AG08396 (cell line): Measurements from ENCODE around the gene SSR4.
"Not testable (repeated sequence)": the region's sequence is repeated elsewhere in the genome, so short reads cannot be mapped to it uniquely, and the experiment has no call there.

Experiments used
- DNase-seq: peaks from one replicate; pipeline ENCODE4 v3.0.0; 2012; ENCODE audit warnings: low spot score, mixed read lengths

SSR4 gene

GRCh38 chrX:153794018-153794896 lies at the start of gene SSR4, which contains the start of gene IDH3G:
SSR4 (plus strand) TSS chrX:153794668; CDS start chrX:153794688, 20 bp downstream.
IDH3G (minus strand) TSS chrX:153794375; CDS start chrX:153794326, 49 bp downstream.
- peak; percentile 98 for DNase-seq

GRCh38 chrX:153745067-153745433 lies 49.4 kb upstream of the SSR4 start:
- not testable (repeated sequence) for DNase-seq

DNA sequence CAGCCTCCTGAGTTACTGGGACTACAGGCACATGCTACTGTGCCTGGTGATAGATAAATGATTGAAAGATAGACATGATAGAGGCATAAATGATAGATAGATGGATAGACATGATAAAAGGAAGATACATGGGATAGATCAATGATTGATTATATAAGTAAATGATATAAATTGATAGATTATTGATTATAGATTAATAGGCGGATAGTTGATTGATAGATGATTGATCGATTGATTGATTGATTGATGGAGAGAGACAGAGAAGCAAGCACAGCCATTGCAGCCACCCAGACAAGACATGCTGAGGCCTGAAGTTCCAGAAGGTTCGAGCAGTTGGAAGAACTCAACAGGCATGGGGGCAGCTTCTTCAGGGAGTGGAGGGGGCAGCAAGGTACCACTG lies 48.1 kb upstream of the SSR4 start:
- no peak for DNase-seq

GRCh38 chrX:153746991-153747390 lies 47.5 kb upstream of the SSR4 start:
- not testable (repeated sequence) for DNase-seq

DNA sequence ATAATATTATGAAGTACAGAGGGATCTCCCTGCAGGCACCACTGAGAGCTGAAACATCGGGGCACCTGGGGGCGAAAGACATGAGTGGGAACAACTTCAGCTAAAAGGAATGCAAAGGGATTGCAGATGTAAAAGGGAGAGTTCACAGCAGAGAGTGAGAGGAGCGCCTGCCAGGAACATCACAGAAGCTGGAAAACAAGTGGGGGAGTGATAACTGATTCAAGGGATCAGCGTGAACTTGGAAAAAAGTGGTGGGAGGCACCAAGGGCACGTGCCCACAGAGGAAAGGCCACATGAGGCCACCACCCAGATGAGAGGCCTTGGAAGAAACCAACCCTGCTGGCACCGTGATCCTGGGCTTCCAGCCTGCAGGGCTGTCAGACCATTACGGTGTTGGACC lies 45.5 kb upstream of the SSR4 start:
- DNase-seq, result not testable (repeated sequence)

GRCh38 chrX:153750127-153750774 lies 44.2 kb upstream of the SSR4 start:
- DNase-seq, result no peak

DNA sequence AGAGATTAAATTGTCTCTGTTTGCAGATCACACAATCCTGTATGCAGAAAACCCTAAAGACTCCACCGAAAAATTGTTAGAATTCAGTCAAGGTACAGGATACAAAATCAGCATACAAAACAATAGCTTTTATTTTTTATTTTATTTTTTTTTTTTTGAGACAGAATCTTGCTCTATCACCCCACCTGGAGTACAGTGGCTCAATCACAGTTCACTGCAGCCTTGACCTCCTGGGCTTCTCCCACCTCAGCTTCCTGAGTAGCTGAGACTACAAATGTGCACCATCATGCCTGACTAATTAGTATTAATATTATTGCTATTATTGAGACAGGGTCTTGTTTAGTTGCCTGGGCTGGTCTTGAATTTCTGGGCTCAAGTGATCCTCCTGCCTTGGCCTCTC lies 39.3 kb upstream of the SSR4 start:
- DNase-seq, result no peak

DNA sequence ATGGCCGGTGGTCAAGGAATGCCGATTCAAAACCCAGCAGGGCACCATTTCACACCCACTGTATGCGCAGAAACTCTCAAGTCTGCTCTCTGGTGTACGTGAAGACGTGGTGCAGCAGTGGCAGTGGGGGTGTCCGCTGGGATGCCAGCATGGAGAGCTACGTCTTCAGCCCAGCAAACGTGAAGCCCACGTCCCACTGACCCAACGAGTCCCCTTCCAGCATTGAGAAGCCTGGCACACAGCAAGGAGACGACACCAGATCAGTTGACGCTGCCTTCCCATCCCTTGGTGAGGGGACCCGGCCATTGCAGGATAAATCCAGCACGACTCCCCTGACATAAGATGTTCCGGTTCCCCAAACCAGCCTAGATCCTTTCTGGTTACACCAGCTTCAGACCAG lies 32.6 kb upstream of the SSR4 start:
- DNase-seq, result no peak

DNA sequence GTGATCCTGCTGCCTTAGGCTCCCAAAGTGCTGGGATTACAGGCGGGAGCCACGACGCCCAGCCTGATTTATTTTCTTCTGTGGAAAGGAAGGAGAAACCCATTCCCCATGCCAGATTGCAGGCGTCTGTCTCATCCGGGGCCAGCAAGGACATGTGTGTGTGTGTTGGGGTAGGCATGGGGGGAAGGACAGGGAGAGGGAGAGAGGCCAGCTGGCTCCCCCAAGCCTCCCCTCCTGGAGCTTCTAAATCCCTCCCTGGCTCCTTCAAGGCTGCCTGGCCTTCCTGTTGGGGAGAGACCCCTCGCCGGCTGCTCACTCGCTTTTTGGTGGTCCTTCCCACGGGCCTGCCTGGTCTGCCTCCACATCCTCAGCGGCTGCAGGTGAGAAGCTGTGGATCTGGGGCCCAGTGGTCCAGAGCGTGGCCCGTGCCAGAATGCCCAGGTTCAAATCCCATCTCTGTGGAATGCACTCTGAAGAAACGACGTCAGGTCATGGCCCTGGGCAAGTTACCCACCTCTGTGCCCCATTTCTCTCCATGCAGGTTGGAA lies 31.8 kb upstream of the SSR4 start:
- DNase-seq, result no peak

DNA sequence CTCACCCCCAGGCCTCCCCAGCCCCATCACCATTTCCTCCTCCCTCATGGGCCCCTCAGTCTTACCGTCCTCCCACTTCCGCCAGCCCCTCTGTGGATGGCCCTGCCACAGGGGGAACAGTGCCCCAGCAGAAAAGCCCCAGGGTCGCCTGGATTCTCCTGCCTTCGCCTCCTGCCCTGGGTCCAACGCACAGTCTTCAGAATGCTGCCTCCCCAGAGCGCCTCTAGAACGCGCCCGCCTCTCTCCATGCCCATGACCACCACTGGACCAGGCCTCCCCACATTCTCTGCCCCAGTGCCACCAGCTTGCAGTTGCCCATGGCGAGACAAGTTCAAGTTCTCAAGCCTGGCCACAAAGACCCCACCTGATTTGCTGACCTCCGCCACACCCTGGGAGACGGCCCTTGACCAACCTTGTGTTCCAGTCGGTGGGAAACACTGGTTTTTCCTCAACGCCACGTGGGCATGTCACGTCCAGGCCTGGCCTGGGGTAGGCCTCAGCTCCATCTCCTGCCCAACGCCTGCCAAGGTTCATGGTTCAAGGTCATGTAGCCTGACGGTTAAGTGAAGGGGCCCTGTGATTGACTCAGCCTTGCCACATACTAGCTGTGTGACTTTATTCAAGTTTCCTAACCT lies 31.1 kb upstream of the SSR4 start:
- no peak for DNase-seq

GRCh38 chrX:153763989-153764755 lies 30.3 kb upstream of the SSR4 start, which contains the start of gene PLXNB3:
PLXNB3 (plus strand) TSS chrX:153764249; CDS start chrX:153765536, 1,287 bp downstream.
- peak; percentile 85 for DNase-seq

DNA sequence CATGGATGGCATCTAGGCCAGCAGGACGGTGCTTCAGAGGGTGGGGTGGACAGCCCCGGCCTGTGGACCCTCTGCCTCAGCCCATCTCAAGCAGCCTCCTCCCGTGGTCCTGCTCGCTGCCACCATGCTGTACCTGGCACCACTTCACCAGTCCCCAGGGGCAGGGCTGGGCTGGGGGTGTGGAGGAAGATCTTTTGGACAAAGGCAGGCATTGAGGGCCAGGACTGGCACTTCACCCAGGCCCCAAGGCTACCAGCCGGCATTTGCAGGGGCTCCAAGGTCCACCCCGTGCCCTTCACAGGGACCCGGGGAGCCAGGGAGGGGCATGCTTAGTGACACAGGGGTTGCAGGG lies 29.7 kb upstream of the SSR4 start:
- DNase-seq, result no peak

GRCh38 chrX:153765138-153766079 lies 29.1 kb upstream of the SSR4 start:
- DNase-seq, result peak; percentile 40

- DNase-seq, result peak; percentile 86
Measured at GRCh38 chrX:153766098-153766817, 28.2 kb upstream of the SSR4 start.

GRCh38 chrX:153766871-153767673 lies 27.4 kb upstream of the SSR4 start:
- DNase-seq, result peak; percentile 8

- DNase-seq, result peak; percentile 6
Measured at GRCh38 chrX:153767674-153768055, 26.8 kb upstream of the SSR4 start.

DNA sequence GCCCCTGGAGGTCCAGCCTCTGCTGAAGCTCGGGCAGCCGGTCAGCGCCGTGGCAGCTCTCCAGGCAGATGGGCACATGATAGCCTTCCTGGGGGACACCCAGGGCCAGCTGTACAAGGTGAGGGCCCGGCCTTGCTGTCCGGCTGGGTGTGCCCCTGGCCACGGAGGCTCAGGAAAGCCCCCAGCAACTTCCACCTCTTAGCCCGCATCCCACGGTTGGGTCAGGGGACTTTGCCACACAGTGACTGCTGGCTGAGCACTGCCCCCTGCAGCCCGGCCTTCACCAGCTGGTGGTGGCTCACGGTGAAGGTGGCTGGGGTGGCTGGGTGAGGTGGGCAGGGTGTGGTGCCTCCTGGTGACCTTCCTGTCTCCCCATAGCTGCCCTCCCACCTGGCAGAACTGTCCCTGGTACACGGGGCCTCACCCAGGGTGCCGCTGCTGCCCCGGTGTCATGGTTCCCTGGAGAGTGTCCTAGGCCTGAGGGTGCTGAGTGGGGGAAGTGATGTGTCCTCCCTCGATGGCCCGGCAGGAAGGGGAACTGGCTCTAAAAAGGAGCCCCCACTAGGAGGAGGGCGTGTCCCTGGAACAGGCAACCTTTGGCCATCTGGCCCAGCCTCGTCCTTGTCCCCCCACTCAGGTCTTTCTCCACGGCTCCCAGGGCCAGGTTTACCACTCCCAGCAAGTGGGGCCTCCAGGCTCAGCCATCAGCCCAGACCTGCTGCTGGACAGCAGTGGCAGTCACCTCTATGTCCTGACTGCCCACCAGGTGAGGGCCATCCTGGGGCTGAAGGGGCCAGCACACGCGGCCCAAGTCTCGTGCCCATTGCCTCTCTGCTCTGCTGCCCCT lies 25.9 kb upstream of the SSR4 start:
- DNase-seq, result peak; percentile 10
